GM19035 (cell line): ENCODE results near the gene SLCO2A1.
A peak's percentile ranks its signal among the peaks of the same experiment; 100 is the strongest.

ENCODE experiments used
- ATAC-seq: cut with Tn5 transposase; IDR thresholded peaks from one replicate; pipeline ENCODE4 v1.9.1; 2021; ENCODE audit not compliant: unreplicated experiment

The SLCO2A1 gene

GRCh38 chr3:133935843-133936769 is 93.6 kb downstream of the SLCO2A1 start:
- ATAC-seq, result no peak

- no peak for ATAC-seq
These were observed 94.5 kb downstream of the SLCO2A1 start for GRCh38 chr3:133934996-133935842.

GRCh38 chr3:133934073-133934970 is 95.4 kb downstream of the SLCO2A1 start:
- ATAC-seq, result no peak

GRCh38 chr3:133933097-133934024 is 96.4 kb downstream of the SLCO2A1 start:
- ATAC-seq, result no peak

GRCh38 chr3:133932009-133932408 is 97.7 kb downstream of the SLCO2A1 start:
- ATAC-seq, result no peak

- ATAC-seq, result no peak
These were observed 98.6 kb downstream of the SLCO2A1 start for GRCh38 chr3:133931084-133931483.

- no peak for ATAC-seq
These were observed 99.3 kb downstream of the SLCO2A1 start for GRCh38 chr3:133930341-133930933.

GRCh38 chr3:133928903-133929607 is 100.7 kb downstream of the SLCO2A1 start:
- no peak for ATAC-seq

- no peak for ATAC-seq
These were observed 101.4 kb downstream of the SLCO2A1 start for GRCh38 chr3:133928136-133928893.

GRCh38 chr3:133927540-133928066 is 102.1 kb downstream of the SLCO2A1 start:
- peak; percentile 70 for ATAC-seq

GRCh38 chr3:133926736-133927539 is 102.8 kb downstream of the SLCO2A1 start:
- peak; percentile 25 for ATAC-seq

- ATAC-seq, result no peak
These were observed 103.6 kb downstream of the SLCO2A1 start for GRCh38 chr3:133925960-133926735.

- no peak for ATAC-seq
These were observed 105.7 kb downstream of the SLCO2A1 start for GRCh38 chr3:133924041-133924440.

GRCh38 chr3:133921592-133921991 is 108.1 kb downstream of the SLCO2A1 start:
- ATAC-seq, result no peak

GRCh38 chr3:133917144-133917543 is 112.6 kb downstream of the SLCO2A1 start:
- no peak for ATAC-seq
